ENCODE measurements around the gene RNLS.

RNLS gene

GRCh38 chr10:88474884-88475844, 108.0 kb downstream of the RNLS start:
- no peak for DNase-seq

- no peak for DNase-seq
Measured at GRCh38 chr10:88473989-88474883, 108.9 kb downstream of the RNLS start.

- DNase-seq, result no peak
Measured at GRCh38 chr10:88472540-88472939, 110.6 kb downstream of the RNLS start.

GRCh38 chr10:88471899-88472298, 111.2 kb downstream of the RNLS start:
- DNase-seq, result no peak

- DNase-seq, result no peak
Measured at GRCh38 chr10:88467835-88468485, 115.2 kb downstream of the RNLS start.

GRCh38 chr10:88466786-88467185, 116.3 kb downstream of the RNLS start:
- DNase-seq, result no peak

- DNase-seq, result no peak
Measured at GRCh38 chr10:88465765-88466164, 117.4 kb downstream of the RNLS start.

- no peak for DNase-seq
Measured at GRCh38 chr10:88463811-88464210, 119.3 kb downstream of the RNLS start.

- DNase-seq, result no peak
Measured at GRCh38 chr10:88461426-88461825, 121.7 kb downstream of the RNLS start.

GRCh38 chr10:88459530-88459929, 123.6 kb downstream of the RNLS start:
- DNase-seq, result no peak

- DNase-seq, result no peak
Measured at GRCh38 chr10:88458209-88458608, 124.9 kb downstream of the RNLS start.

- no peak for DNase-seq
Measured at GRCh38 chr10:88457660-88458059, 125.5 kb downstream of the RNLS start.

GRCh38 chr10:88456730-88457129, 126.4 kb downstream of the RNLS start:
- no peak for DNase-seq

- no peak for DNase-seq
Measured at GRCh38 chr10:88455831-88456230, 127.3 kb downstream of the RNLS start.

GRCh38 chr10:88450201-88450600, 132.9 kb downstream of the RNLS start:
- no peak for DNase-seq

- DNase-seq, result no peak
Measured at GRCh38 chr10:88442716-88443115, 140.4 kb downstream of the RNLS start.

GRCh38 chr10:88440541-88440940, 142.6 kb downstream of the RNLS start:
- DNase-seq, result no peak

- DNase-seq, result no peak
Measured at GRCh38 chr10:88439932-88440331, 143.2 kb downstream of the RNLS start.

- no peak for DNase-seq
Measured at GRCh38 chr10:88437411-88437810, 145.7 kb downstream of the RNLS start.

- no peak for DNase-seq
Measured at GRCh38 chr10:88433565-88434186, 149.4 kb downstream of the RNLS start.

GRCh38 chr10:88431103-88431502, 152.0 kb downstream of the RNLS start:
- DNase-seq, result no peak

- DNase-seq, result no peak
Measured at GRCh38 chr10:88428976-88429375, 154.1 kb downstream of the RNLS start.

GRCh38 chr10:88428442-88428841, 154.7 kb downstream of the RNLS start:
- DNase-seq, result no peak
